ENCODE results near the gene SULT1A1.
"Not testable (repeated sequence)": the region's sequence is repeated elsewhere in the genome, so short reads cannot be mapped to it uniquely, and the experiment has no call there.

Gene SULT1A1

DNA sequence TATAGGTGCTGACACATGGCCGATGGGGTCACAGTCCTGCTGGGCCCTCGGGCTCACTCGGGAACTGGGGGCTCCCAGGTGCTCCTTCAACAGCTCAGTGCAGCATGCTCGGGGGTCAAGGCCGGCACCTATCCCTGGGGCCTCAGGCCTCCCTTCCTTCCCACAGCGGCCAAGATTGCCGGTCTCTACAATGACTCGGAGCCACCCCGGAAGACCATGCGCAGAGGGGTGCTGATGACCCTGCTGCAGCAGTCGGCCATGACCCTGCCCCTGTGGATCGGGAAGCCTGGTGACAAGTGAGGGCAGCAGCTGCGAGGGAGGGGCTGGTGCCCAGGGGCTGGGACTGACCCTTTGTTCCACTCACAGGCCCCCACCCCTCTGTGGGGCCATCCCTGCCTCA, 19.9 kb downstream of the SULT1A1 start:
- DNase-seq = no peak

GRCh38 chr16:28589069-28589468, 20.8 kb downstream of the SULT1A1 start:
- DNase-seq = no peak

DNA sequence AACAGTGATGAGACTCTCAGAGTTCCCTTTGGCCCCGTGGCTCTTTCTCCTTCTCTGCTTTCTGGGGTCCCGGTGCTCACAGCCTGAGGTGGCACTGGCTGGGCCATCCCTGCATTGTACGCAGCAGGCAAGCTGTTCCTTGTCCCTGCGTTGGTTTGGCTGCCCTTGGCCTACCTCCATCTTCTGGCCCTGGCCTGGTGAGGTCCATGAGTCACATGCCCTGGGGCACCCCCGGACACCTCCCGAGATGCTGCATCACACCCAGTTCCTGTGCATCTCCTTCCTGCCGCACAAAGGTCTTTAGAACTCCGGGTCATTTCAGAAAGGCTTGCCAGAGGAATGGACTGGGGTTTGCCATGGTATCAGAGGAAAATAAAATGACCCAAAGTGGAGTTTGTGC, 22.5 kb downstream of the SULT1A1 start:
- DNase-seq = no peak

DNA sequence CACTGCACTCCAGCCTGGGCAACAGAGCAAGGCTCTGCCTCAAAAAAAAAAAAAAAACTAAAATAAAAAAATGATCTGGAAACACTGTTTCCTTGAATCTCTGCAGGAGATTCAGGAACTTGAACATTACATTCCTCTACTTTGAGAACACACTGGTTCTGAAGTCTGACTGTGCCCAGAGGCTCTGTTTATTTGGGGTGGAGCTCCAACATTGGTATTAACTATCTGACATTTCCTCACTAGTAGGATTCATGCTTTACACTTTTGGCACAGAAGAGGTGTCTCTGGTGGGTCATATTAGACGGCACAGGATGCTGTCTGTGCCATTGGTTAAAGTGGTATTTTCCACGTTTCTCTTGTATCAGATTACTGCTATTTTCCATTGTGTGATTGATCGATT, 23.4 kb downstream of the SULT1A1 start:
- DNase-seq = no peak

DNA sequence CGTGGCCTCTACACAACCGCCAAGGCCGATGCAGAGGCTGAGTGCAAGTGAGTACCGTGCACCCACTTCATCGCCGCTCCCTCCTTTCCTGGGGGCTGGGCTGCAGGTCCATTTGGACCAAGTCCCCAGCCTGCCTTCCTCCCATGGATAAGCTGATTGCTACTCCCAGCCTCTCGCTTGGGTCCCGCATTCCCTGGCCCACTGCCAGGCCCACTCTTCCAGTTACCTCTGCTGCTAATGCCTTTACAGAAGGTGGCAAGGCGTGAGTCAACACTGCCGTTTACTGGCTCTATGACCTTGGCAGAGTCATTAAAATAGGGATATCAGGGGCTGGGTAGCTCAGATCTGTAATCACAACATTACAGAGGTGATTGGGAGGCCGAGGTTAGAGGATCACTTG, 24.2 kb downstream of the SULT1A1 start:
- no peak for DNase-seq

DNA sequence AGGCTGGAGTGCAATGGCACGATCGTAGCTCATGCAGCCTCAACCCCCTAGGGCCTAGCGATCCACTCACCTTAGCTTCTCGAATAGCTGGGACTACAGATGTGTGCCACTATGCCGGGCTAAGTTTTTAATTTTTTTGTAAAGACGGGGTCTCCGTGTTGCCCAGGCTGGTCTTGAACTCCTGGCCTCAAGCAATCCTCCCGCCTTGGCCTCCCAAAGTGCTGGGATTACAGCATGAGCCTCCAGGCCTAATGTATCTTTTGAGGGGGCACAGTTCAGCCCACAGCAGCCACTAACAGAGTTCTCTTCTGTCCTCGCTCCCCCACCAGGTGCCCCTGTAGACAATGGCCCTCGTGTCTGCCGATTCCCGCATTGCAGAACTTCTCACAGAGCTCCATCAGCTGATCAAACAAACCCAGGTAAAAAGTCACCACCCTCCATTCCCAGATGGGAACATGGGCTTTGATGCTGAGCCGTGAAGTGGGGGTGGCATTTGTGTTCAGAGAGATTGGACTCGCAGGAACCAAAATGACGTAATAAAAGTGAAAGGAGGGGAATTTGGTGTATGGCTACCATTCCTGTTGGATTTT, 29.0 kb downstream of the SULT1A1 start:
- DNase-seq = no peak

DNA sequence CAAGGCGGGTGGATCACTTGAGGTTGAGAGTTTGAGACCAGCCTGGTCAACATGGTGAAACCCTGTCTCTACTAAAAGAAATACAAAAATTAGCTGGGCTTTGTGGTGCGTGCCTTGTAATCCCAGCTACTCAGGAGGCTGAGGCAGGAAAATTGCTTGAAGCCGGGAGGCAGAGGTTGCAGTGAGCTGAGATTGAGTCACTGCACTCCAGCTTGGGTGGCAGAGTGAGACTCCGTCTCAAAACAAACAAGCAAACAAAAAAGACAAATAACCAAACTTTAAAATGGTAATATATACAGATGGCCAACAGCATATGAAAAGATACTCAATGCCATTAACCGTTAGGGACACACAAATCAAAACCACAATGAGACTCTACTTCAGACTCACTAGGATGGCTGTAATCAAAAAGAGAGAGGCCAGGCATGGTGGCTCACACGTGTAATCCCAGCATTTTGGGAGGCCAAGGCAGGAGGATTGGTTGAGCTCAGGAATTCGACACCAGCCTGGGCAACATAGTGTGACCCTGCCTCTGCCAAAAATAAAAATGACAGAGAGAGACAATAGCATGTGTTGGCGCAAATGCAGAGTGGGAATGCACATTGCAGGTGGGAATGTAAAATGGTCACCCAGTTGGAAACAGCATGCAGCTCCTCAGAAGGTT, 34.3 kb downstream of the SULT1A1 start:
- DNase-seq = no peak

GRCh38 chr16:28574925-28575324, 34.9 kb downstream of the SULT1A1 start:
- no peak for DNase-seq

DNA sequence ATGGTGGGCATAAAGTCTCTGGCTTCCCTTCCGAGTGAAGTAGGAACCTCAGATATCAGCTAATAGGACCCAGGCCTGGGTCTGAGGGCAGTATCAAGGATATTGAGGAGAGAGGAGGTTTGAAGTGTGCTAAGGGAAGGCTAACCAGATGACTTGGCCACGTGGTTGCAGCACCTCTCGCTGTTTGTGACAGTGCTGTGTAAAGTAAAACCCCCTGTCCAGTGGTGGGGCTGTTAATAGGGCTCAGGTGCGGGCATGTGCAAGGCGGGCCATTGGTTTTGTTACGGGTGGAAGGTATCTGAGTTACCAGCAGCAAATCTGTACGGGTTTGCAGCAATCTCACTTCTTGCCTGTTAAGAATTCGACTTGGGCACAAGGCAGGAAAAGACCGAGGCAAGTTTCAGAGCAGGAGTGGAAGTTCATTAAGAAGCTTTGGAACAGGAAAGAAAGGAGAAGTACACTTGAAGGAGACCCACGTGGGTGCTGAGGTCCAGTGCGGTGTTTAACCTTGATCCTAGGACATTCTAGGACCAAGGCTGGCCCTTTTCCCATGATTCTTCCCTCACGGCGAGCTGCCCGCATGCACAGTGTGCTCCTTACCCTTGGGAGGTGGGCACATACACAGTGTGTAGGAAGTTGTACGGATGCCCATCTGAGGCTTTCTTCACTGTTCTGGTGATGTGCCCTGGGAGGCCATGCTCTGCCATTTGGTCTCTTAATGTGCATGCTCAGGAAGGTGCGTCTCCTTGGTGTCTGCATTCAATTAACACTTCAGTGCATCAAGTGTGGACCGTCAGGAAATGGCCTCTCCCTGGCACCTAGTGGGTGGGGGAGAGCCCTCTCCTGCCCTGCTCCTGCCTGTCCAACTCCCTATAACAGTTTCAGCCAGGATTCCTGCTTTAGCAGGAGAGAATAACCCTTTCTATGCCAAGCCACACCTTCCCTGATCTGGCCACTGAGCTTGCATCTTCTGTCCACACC, 35.8 kb downstream of the SULT1A1 start:
- DNase-seq = no peak

GRCh38 chr16:28572696-28573510, 36.9 kb downstream of the SULT1A1 start:
- DNase-seq = no peak

DNA sequence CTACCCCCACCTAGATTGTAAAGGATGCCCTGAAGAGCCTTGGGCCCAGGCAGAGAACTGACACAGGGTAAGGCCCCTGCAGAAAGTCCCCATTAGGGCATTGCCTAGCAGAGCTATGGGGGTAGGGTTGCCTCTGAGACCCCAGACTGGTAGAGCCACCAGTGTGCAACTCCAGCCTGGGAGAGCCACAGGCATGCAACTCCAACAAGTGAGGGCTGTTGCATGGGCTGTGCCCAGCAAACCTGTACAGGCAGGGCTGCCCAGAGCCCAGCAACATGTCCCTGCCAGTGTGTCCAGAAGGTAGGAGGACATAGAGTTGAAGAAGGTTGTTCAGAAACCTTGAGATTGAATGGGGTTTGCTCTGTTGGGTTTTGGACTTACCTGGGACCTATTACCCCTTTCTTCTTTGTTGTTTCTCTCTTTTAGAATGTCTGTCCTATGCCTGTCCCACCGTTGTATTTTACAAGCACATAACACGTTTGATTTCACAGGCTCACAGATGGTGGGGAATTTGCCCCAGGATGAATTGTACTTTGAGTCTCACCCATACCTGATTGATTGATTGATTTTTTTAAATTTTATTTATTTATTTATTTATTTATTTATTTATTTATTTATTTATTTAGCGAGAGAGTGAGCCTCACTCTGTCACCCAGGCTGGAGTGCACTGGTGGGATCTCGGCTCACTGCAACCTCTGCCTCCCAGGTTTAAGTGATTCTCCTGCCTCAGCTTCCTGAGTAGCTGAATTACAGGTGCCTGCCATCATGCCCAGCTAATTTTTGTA, 39.7 kb downstream of the SULT1A1 start:
- DNase-seq = no peak

GRCh38 chr16:28569021-28569420, 40.8 kb downstream of the SULT1A1 start:
- DNase-seq = no peak

GRCh38 chr16:28567292-28567691, 42.6 kb downstream of the SULT1A1 start:
- DNase-seq = no peak

DNA sequence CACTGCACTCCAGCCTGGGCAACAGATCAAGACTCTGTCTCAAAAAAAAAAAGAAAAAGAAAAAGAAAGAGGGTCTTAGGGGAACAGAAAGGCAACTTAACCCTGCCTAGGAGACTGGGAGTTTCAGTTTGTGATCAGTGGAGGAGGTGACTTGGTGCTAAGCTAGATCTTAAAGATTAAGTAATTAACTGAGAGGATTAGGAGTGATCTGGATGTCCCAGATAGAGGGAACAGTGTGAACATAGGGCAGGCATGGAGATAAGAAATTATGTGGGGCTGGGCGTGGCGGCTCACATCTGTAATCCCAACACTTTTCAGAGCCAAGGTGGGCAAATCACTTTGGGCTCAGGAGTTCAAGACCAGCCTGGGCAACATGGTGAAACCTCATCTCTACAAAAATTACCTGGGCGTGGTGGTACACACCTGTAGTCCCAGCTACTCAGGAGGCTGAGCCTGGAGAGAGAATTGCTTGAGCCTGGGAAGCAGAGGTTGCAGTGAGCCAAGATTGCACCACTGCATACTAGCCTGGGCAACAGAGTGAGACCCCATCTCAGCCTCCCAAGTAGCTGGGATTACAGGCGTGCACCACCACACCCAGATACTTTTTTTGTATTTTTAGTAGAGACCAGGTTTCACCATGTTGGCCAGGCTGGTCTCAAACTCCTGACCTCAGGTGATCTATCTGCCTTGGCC, 43.5 kb downstream of the SULT1A1 start:
- DNase-seq = not testable (repeated sequence)

DNA sequence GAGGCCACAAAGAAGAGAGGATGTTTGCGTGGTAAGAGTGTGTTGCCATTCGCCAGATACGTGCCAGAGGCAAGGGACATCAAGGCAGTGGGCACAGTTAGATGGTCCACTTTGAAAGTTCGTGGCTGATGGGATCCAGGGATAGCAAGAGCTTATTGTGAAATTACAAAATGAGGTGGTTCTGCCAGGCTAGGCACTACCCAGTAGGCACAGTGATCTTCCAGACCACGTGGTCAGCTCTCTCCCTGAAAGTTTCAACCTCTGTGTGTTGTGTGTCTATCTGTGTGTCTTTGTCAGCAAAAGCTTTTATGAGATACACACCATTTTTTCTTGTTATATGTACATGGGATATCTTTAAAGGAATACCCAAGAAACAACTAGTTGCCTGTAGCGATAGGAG, 46.6 kb downstream of the SULT1A1 start:
- DNase-seq = no peak

DNA sequence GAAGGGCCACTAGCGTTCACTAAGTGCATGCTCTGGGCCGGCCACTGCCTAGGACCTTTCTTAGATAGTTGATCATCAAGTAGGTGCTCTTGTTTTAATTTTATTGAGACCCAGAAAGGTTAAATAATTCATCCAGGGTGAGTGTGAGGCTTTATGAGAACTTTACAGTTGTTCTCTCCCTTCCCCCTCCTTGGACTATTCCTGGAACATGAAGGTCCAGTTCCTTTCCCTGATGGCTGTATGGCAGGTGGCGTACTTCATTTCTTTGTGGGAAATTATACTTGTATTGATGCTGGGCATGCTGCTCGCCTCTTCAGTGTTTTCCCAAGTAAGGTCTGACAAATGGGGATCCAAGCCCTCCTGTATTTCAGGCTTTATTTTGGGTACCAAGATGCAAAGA, 47.6 kb downstream of the SULT1A1 start:
- no peak for DNase-seq

DNA sequence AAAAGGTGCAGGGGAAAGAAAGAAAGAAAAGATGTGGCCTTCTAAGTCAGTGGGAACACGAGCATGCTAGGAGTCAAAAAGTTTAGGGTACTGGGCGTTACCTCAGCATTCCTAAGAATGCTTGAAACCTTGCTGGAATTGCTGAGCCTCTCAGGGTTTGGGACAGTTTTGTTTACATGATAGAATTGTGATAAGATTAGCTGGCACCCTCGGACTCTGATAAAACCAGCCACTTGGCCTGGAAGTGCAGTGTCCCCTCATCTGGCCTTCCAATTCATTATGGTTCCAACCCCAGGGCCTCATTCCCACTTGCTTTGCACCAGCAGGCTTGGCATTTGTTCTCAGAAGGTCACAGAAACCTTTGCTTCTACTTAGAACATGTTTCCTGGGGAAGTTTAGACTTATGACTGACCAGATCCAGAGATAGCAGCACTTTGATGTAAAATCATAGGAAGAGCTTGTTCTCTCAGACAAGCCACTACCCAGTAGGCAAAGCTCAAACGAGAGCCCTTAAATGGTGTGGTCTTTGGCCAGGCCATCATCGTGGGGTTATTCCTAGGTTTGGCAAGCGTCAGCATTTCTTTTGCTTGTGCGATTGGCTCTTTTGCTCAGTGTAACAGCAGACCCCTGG, 48.2 kb downstream of the SULT1A1 start:
- no peak for DNase-seq

DNA sequence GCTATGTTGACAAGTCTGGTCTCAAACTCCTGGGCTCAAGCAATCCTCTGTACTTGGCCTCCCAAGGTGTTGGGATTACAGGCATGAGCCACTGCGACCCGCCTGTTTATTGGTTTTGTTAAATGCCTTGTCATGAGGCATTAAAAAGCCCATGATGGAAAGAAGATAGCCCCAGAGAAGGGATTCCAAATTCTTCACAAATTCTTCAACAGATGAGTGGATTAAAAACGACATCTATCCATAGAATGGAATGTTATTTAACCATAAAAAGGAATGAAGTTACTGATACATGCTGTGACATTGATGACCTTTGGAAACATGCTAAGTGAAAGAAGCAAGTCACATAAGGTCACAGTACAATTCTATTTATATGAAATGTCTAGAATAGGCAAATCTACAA, 51.4 kb downstream of the SULT1A1 start:
- no peak for DNase-seq

- DNase-seq = no peak
Observed at GRCh38 chr16:28556914-28557320, 52.9 kb downstream of the SULT1A1 start.

DNA sequence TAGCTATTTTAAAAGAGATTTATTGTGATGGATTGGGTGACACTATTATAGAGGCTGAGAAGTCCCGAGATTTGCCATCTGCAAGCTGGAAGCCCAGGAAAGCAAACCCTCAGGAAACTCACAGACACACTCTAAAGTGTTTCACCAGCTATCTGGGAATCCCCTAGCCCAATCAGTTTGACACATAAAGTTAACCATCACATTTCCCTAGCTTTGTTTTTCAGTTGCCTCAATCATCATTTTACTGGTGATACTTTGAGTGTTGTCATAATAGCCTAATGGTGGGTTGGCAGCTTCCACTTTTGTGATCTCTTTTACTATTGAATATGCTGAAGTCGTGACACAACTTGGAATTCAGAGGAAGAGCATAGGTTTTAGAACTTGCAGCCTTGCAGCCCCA, 54.3 kb downstream of the SULT1A1 start:
- no peak for DNase-seq

Data from DMS 273 treated with DMSO at 0.1 percent for 48 hours (cell line).